Ascending aorta (tissue), 2 donors: Measurements from ENCODE around the gene TRRAP. TPM values are rescaled to one million over a fixed set of nuclear protein-coding genes. Genes with fewer than 3 reads are reported as not detected.

ENCODE experiments used
- DNase-seq, 2 donors: peaks; one replicate each; pipeline ENCODE4 v3.0.0-alpha.2; 2019; ENCODE audit warnings: low spot score in 2 of 2
- H3K27ac ChIP-seq, 2 donors: fragments of 200-600 bp; sonication (generic); one replicate each; pipeline ENCODE4 v1.5.1; 2016 to 2017; ENCODE audit warnings: mild to moderate bottlenecking in 1 of 2
- H3K27me3 ChIP-seq: fragments of 200-600 bp; sonication (generic); one replicate; pipeline ENCODE4 v1.5.1; 2017
- H3K36me3 ChIP-seq, 2 donors: fragments of 200-600 bp; sonication (generic); one replicate each; pipeline ENCODE4 v1.5.1; 2016
- H3K4me1 ChIP-seq, 2 donors: fragments of 200-600 bp; sonication (generic); one replicate each; pipeline ENCODE4 v1.5.1; 2016 to 2017; ENCODE audit warnings: mild to moderate bottlenecking in 1 of 2
- H3K4me3 ChIP-seq, 2 donors: fragments of 200-600 bp; sonication (generic); one replicate each; pipeline ENCODE4 v1.5.1; 2016 to 2017; ENCODE audit warnings: mild to moderate bottlenecking in 1 of 2
- H3K9me3 ChIP-seq, 2 donors: fragments of 200-600 bp; sonication (generic); one replicate each; pipeline ENCODE4 v1.5.1; 2016
- intact Hi-C: fragments of 100-400 bp; cut with DNase I; formaldehyde crosslinking; loops from one replicate; pipeline ENCODE4 v1.15.1; 2023
- total RNA-seq: library from RNA; depleted of rRNA; stranded (reverse); fragments of >200 nt; gene quantifications from one replicate; pipeline ENCODE4 v1.1.0, GENCODE V29; 2016
- TF ChIP-seq, protein P1 (sequence below), 3 experiments: fragments of 200-600 bp in 2 of 3; fragments of 450-650 bp in 1 of 3; sonication (generic) in 2 of 3; IDR thresholded peaks; one replicate each; pipeline ENCODE4 v1.5.1; 2016 to 2019; ENCODE audit warnings: antibody characterized with exemption in 3 of 3, mild to moderate bottlenecking in 1 of 3, moderate library complexity in 1 of 3

TRRAP gene
- total RNA-seq, 1 donor from 2014 or later, result 23.4 TPM

DNA sequence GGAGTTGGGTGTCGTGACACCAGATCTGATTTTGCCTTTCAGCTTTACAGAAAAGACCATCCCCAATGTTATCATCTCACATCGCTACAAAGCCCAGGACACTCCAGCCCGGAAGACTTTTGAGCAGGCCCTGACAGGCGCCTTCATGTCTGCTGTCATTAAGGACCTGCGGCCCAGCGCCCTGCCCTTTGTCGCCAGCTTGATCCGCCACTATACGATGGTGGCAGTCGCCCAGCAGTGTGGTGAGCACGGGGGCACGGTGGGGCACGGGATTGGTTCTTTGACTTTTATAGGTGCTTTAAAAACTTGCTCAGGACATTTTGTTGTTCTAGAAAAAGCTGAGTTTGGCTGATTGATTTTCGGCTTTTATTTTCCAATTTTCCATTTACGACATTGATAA, 48.8 kb downstream of the TRRAP start:
- DNase-seq, result peak in 1 of 2 donors; percentile 57
- Histone ChIP-seq H3K36me3 (peaks cover 81 to 100% of the 10 kb centered on the region in 2 donors), H3K27me3 (no peaks in the 10 kb centered on the region), H3K4me3 (no peak overlapping the region), H3K9me3 (no peaks in the 10 kb centered on the region), H3K4me1 (no peaks in the 10 kb centered on the region), H3K27ac (no peak overlapping the region)
- intact Hi-C loops, result no loop called here
- TF ChIP-seq, protein P1, sequence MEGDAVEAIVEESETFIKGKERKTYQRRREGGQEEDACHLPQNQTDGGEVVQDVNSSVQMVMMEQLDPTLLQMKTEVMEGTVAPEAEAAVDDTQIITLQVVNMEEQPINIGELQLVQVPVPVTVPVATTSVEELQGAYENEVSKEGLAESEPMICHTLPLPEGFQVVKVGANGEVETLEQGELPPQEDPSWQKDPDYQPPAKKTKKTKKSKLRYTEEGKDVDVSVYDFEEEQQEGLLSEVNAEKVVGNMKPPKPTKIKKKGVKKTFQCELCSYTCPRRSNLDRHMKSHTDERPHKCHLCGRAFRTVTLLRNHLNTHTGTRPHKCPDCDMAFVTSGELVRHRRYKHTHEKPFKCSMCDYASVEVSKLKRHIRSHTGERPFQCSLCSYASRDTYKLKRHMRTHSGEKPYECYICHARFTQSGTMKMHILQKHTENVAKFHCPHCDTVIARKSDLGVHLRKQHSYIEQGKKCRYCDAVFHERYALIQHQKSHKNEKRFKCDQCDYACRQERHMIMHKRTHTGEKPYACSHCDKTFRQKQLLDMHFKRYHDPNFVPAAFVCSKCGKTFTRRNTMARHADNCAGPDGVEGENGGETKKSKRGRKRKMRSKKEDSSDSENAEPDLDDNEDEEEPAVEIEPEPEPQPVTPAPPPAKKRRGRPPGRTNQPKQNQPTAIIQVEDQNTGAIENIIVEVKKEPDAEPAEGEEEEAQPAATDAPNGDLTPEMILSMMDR (IDR thresholded peaks at IDR 0.05), result no peak

GRCh38 chr7:98930464-98930863, 52.1 kb downstream of the TRRAP start:
- no peaks in the 10 kb centered on the region for H3K4me1 ChIP-seq
- no peaks in the 10 kb centered on the region for H3K27me3 ChIP-seq
- TF ChIP-seq, protein P1 (IDR thresholded peaks at IDR 0.05), result no peak
- no peaks in the 10 kb centered on the region for H3K9me3 ChIP-seq
- intact Hi-C loops, result no loop called here
- H3K4me3 ChIP-seq, result no peak overlapping the region
- H3K36me3 ChIP-seq, result peaks cover 79 to 97% of the 10 kb centered on the region in 2 donors
- no peak overlapping the region for H3K27ac ChIP-seq
- no peak for DNase-seq

DNA sequence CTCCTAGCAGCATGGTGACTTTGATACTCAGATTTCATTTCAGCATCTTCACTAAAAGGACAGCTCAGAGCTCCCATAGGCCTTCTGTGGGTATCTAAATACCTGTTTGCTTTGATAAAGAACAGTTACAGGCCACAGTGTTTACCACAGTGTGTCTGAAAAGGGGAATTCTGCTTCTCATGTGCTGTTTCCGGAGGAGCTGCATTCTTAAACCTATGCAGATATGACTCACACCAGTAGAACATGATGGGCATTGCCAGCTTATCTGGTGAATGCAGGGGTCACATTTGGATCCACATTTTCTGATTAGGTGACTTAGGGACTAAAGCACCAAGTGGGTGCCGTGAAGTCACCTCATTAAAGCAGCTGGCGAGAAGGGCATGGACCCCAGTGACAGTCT, 52.6 kb downstream of the TRRAP start:
- Histone ChIP-seq H3K36me3 (peaks cover 76 to 94% of the 10 kb centered on the region in 2 donors), H3K9me3 (no peaks in the 10 kb centered on the region), H3K4me3 (no peak overlapping the region), H3K27ac (no peak overlapping the region), H3K27me3 (no peaks in the 10 kb centered on the region), H3K4me1 (no peaks in the 10 kb centered on the region)
- TF ChIP-seq, protein P1 (IDR thresholded peaks at IDR 0.05), result no peak
- DNase-seq, result no peak
- intact Hi-C loops, result no loop called here

DNA sequence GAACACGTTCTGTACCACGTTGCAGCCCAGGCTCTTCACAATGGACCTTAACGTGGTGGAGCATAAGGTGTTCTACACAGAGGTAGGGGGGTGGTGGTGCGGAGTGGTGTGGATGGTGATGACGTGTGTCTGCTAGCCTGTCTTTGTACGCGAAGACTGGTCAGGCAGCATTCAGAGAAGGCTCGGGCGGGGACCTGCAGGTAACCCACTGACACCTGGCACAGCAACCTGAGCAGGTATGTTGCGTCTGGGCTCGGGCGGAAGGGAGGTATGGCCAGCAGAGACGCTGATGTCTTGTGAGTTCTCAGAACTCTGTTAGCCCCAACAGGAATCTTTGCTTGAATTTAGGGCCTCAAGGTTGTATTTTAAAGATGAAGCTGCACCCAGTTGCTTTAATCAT, 55.0 kb downstream of the TRRAP start:
- intact Hi-C loops, result no loop called here
- no peaks in the 10 kb centered on the region for H3K27me3 ChIP-seq
- H3K36me3 ChIP-seq, result peaks cover 89 to 94% of the 10 kb centered on the region in 2 donors
- peak in 1 of 2 donors; percentile 35 for DNase-seq
- no peak overlapping the region for H3K4me3 ChIP-seq
- TF ChIP-seq, protein P1 (IDR thresholded peaks at IDR 0.05), result no peak
- H3K27ac ChIP-seq, result no peak overlapping the region
- no peaks in the 10 kb centered on the region for H3K9me3 ChIP-seq
- H3K4me1 ChIP-seq, result no peaks in the 10 kb centered on the region

- TF ChIP-seq, protein P1 (IDR thresholded peaks at IDR 0.05), result no peak
- Histone ChIP-seq H3K4me3 (no peak overlapping the region), H3K27me3 (no peaks in the 10 kb centered on the region), H3K4me1 (no peaks in the 10 kb centered on the region), H3K36me3 (peaks cover 82 to 93% of the 10 kb centered on the region in 2 donors), H3K27ac (no peak overlapping the region), H3K9me3 (no peaks in the 10 kb centered on the region)
- peak in 1 of 2 donors; percentile 33 for DNase-seq
- intact Hi-C loops, result no loop called here
Measured at GRCh38 chr7:98934267-98934666, 55.9 kb downstream of the TRRAP start.

DNA sequence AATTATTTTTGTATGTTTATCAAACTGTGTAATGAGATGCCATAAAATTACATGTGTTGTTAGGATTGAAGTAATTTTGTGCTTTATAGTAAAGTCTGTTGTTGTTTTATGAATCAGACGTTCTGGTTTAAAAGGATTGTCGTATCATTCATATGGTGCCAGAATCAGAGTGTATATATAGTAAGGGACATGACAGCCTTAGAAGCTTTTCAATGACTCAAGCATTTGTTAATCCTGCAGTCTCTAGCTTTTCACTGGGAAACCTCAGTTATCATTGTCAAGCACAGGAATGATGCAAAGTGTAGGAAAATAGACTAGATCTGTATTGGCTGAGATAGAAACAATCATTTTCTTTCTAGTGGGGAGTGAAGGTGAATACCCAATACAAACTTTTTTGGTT, 57.5 kb downstream of the TRRAP start:
- no peaks in the 10 kb centered on the region for H3K27me3 ChIP-seq
- intact Hi-C loops, result no loop called here
- DNase-seq, result no peak
- H3K4me3 ChIP-seq, result no peak overlapping the region
- TF ChIP-seq, protein P1 (IDR thresholded peaks at IDR 0.05), result no peak
- no peak overlapping the region for H3K27ac ChIP-seq
- H3K4me1 ChIP-seq, result no peaks in the 10 kb centered on the region
- no peaks in the 10 kb centered on the region for H3K9me3 ChIP-seq
- peaks cover 73 to 93% of the 10 kb centered on the region in 2 donors for H3K36me3 ChIP-seq
